ENCODE data around the gene SERPINB5. TPM values are rescaled to one million over a fixed set of nuclear protein-coding genes. Genes with fewer than 3 reads are reported as not detected.

Gene SERPINB5
- total RNA-seq, 8 experiments from 2014 or later = 0.21 to 0.66 (median 0.41) TPM; not detected in 5

GRCh38 chr18:63542069-63542468 is 65.3 kb downstream of the SERPINB5 start, which contains the start of gene SERPINB12:
TSS of gene SERPINB12 (plus strand) at chr18:63542369. CDS start at chr18:63556160, 13,791 bp downstream.
- Histone ChIP-seq H3K4me3 (no peak within 1 kb of the TSS), H3K4me1 (replicated peaks in 1 of 2) (peaks cover 3 to 7% of the 10 kb centered on the region in 2 donors), H3K27ac (no peak within 1 kb of the TSS)
- in situ Hi-C loops (cut with MboI; ENCODE audit: low pct_unique_long_range_greater_than_20kb in 2 of 9, low sequenced_read_pairs in 9 of 9, unreplicated experiment in 9 of 9) = loop anchor here in 1 of 9 experiments (25.0 kb wide), 1 partner anchor 295 kb away; no protein-coding TSS in a partner anchor
- WGBS, 10 experiments = 0 to 90% (median 60%) methylated on average over 1 of the region's 1 CpG; no CpG with 5 or more reads in 3 of the 10 experiments
- no peak for ATAC-seq (replicated peaks in 6 of 8)

- Histone ChIP-seq H3K4me3 (no peak overlapping the region), H3K4me1 (replicated peaks in 1 of 2) (peaks cover 3 to 7% of the 10 kb centered on the region in 2 donors), H3K27ac (no peak overlapping the region)
- ATAC-seq (replicated peaks in 6 of 8) = peak in 1 of 8 experiments; percentile 26
- WGBS, 10 experiments = 29 to 97% (median 78%) methylated on average over 2 of the region's 2 CpGs
- in situ Hi-C loops (cut with MboI; ENCODE audit: low pct_unique_long_range_greater_than_20kb in 2 of 9, low sequenced_read_pairs in 9 of 9, unreplicated experiment in 9 of 9) = loop anchor here in 1 of 9 experiments (25.0 kb wide), 1 partner anchor 293 kb away; no protein-coding TSS in a partner anchor
Measured at GRCh38 chr18:63544017-63544416, 67.3 kb downstream of the SERPINB5 start.

GRCh38 chr18:63545000-63545399 is 68.2 kb downstream of the SERPINB5 start:
- Histone ChIP-seq H3K27ac (no peak overlapping the region), H3K4me3 (no peak overlapping the region), H3K4me1 (replicated peaks in 1 of 2) (peaks cover under 1 to 3% of the 10 kb centered on the region in 2 donors)
- ATAC-seq (replicated peaks in 6 of 8) = no peak
- 19 to 96% (median 77%) methylated on average over 1 to 3 of the region's 3 CpGs; no CpG with 5 or more reads in 1 of the 10 experiments for WGBS, 10 experiments
- in situ Hi-C loops (cut with MboI; ENCODE audit: low pct_unique_long_range_greater_than_20kb in 2 of 9, low sequenced_read_pairs in 9 of 9, unreplicated experiment in 9 of 9) = loop anchor here in 1 of 9 experiments (25.0 kb wide), 1 partner anchor 292 kb away; no protein-coding TSS in a partner anchor

DNA sequence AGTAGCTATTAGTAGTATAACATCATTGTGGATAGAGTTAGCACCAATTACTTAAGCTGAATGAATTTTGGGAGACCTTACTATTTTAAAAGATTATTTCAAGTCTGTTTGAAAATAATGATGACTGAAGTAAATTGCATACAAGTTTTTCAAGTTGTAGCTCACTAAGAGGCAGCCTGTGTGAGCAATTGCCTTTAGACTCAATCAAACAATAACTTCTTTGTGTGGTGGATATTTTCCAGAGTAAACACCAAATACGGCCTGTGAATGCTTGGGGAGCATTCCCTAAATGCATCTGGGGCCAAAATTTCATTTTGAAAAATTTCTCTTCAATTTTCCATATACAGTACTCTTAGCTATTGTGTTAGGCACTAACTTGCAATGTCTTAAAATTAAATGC is 73.3 kb downstream of the SERPINB5 start:
- H3K4me3 ChIP-seq = no peak overlapping the region
- no peak for ATAC-seq (replicated peaks in 6 of 8)
- no peak overlapping the region for H3K27ac ChIP-seq
- in situ Hi-C loops (cut with MboI; ENCODE audit: low pct_unique_long_range_greater_than_20kb in 2 of 9, low sequenced_read_pairs in 9 of 9, unreplicated experiment in 9 of 9) = no loop called here
- H3K4me1 ChIP-seq (replicated peaks in 1 of 2) = no peaks in the 10 kb centered on the region
- 13 to 80% (median 38%) methylated on average over 1 of the region's 1 CpG; no CpG with 5 or more reads in 3 of the 10 experiments for WGBS, 10 experiments

- H3K4me1 ChIP-seq (replicated peaks in 1 of 2) = no peaks in the 10 kb centered on the region
- no peak for ATAC-seq (replicated peaks in 6 of 8)
- H3K4me3 ChIP-seq = no peak overlapping the region
- WGBS, 10 experiments = 44 to 100% (median 80%) methylated on average over 1 to 3 of the region's 3 CpGs; no CpG with 5 or more reads in 1 of the 10 experiments
- H3K27ac ChIP-seq = no peak overlapping the region
- in situ Hi-C loops (cut with MboI; ENCODE audit: low pct_unique_long_range_greater_than_20kb in 2 of 9, low sequenced_read_pairs in 9 of 9, unreplicated experiment in 9 of 9) = no loop called here
Measured at GRCh38 chr18:63551769-63552168, 75.0 kb downstream of the SERPINB5 start.

- H3K4me1 ChIP-seq (replicated peaks in 1 of 2) = no peaks in the 10 kb centered on the region
- ATAC-seq (replicated peaks in 6 of 8) = no peak
- 79 to 100% (median 93%) methylated on average over 1 to 2 of the region's 2 CpGs; no CpG with 5 or more reads in 1 of the 10 experiments for WGBS, 10 experiments
- H3K4me3 ChIP-seq = no peak overlapping the region
- no peak overlapping the region for H3K27ac ChIP-seq
- in situ Hi-C loops (cut with MboI; ENCODE audit: low pct_unique_long_range_greater_than_20kb in 2 of 9, low sequenced_read_pairs in 9 of 9, unreplicated experiment in 9 of 9) = no loop called here
Measured at GRCh38 chr18:63552581-63552980, 75.8 kb downstream of the SERPINB5 start.

DNA sequence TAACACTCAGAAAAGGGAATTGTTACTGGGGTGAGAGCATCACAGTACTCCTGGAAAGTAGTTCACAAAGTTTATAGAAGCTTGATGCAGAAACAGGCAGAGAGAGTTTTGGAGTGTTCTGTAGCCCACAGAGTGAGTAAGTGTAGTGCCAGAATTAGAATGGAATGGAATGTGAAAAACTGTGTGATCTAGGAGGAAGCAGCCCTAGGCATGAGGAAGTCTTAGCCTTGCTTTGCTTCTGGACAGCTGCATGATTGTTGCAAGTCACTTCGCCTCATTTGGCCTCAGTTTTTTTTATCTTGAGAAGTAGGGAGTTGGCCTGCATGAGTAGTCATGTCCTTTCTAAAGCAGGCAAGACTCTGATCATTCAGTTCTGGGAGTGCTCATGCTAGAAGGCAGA is 76.3 kb downstream of the SERPINB5 start:
- in situ Hi-C loops (cut with MboI; ENCODE audit: low pct_unique_long_range_greater_than_20kb in 2 of 9, low sequenced_read_pairs in 9 of 9, unreplicated experiment in 9 of 9) = no loop called here
- H3K4me3 ChIP-seq = no peak overlapping the region

More for the DNA sequence above, 76.3 kb downstream of the SERPINB5 start:
- peak in 4 of 8 experiments; percentile 21 to 98 (median 86) for ATAC-seq (replicated peaks in 6 of 8)
- Histone ChIP-seq H3K4me1 (replicated peaks in 1 of 2) (no peaks in the 10 kb centered on the region), H3K27ac (no peak overlapping the region)
- 0 to 90% (median 80%) methylated on average over 1 of the region's 1 CpG; no CpG with 5 or more reads in 3 of the 10 experiments for WGBS, 10 experiments

Other genes starting within 250 kb of the SERPINB5 start
- 10 to 100 TPM in 1 of 8 experiments, 1 to 10 TPM in 6, under 1 TPM in 1; 0.97 to 29.2 (median 5.8) TPM for gene BCL2, start 157.2 kb upstream of the SERPINB5 start, total RNA-seq
- 10 to 100 TPM; 12.3 to 28.1 (median 21.4) TPM for gene KDSR, start 109.8 kb upstream of the SERPINB5 start, total RNA-seq
- 10 to 100 TPM; 21.1 to 47.2 (median 35.3) TPM for gene VPS4B, start 54.5 kb upstream of the SERPINB5 start, total RNA-seq
- under 1 TPM in 1 of 8 experiments, not detected in 7; 0.21 TPM for gene SERPINB12, start 65.4 kb downstream of the SERPINB5 start, total RNA-seq
- under 1 TPM in 5 of 8 experiments, not detected in 3; 0.18 to 0.76 (median 0.73) TPM for gene SERPINB13, start 110.4 kb downstream of the SERPINB5 start, total RNA-seq
- gene SERPINB4, start 167.3 kb downstream of the SERPINB5 start, total RNA-seq = under 1 TPM in 3 of 8 experiments, not detected in 5; 0.14 to 0.99 (median 0.29) TPM
- gene SERPINB3, start 184.9 kb downstream of the SERPINB5 start, total RNA-seq = under 1 TPM in 2 of 8 experiments, not detected in 6; 0.14 to 0.27 TPM
- gene SERPINB11, start 226.0 kb downstream of the SERPINB5 start, total RNA-seq = under 1 TPM in 3 of 8 experiments, not detected in 5; 0.32 to 0.57 (median 0.42) TPM